ENCODE data around the gene RFX4.

RFX4 gene

GRCh38 chr12:106705971-106706370 is 123.2 kb downstream of the RFX4 start:
- TF ChIP-seq, protein P1, sequence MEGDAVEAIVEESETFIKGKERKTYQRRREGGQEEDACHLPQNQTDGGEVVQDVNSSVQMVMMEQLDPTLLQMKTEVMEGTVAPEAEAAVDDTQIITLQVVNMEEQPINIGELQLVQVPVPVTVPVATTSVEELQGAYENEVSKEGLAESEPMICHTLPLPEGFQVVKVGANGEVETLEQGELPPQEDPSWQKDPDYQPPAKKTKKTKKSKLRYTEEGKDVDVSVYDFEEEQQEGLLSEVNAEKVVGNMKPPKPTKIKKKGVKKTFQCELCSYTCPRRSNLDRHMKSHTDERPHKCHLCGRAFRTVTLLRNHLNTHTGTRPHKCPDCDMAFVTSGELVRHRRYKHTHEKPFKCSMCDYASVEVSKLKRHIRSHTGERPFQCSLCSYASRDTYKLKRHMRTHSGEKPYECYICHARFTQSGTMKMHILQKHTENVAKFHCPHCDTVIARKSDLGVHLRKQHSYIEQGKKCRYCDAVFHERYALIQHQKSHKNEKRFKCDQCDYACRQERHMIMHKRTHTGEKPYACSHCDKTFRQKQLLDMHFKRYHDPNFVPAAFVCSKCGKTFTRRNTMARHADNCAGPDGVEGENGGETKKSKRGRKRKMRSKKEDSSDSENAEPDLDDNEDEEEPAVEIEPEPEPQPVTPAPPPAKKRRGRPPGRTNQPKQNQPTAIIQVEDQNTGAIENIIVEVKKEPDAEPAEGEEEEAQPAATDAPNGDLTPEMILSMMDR (IDR thresholded peaks at IDR 0.05; ENCODE audit: unreplicated experiment in 3 of 3): no peak
- Mint-ChIP-seq H3K4me3 (no peak overlapping the region), H3K36me3 (ENCODE audit: low read depth) (peaks cover 6% of the 10 kb centered on the region), H3K27ac (no peak overlapping the region), H3K27me3 (ENCODE audit: low read depth) (peaks cover 5% of the 10 kb centered on the region), H3K9me3 (peaks cover 15% of the 10 kb centered on the region), H3K4me1 (no peaks in the 10 kb centered on the region)

- Mint-ChIP-seq H3K9me3 (no peaks in the 10 kb centered on the region), H3K36me3 (ENCODE audit: low read depth) (no peaks in the 10 kb centered on the region), H3K27ac (no peak overlapping the region), H3K27me3 (ENCODE audit: low read depth) (peaks cover 5% of the 10 kb centered on the region), H3K4me1 (no peaks in the 10 kb centered on the region), H3K4me3 (no peak overlapping the region)
- TF ChIP-seq, protein P1 (IDR thresholded peaks at IDR 0.05; ENCODE audit: unreplicated experiment in 3 of 3): no peak
These were observed 126.3 kb downstream of the RFX4 start for GRCh38 chr12:106709068-106709511.

GRCh38 chr12:106710143-106710893 is 127.5 kb downstream of the RFX4 start:
- Mint-ChIP-seq H3K27me3 (ENCODE audit: low read depth) (peaks cover 5% of the 10 kb centered on the region), H3K4me1 (no peaks in the 10 kb centered on the region), H3K27ac (no peak overlapping the region), H3K9me3 (no peaks in the 10 kb centered on the region), H3K4me3 (no peak overlapping the region), H3K36me3 (ENCODE audit: low read depth) (no peaks in the 10 kb centered on the region)
- TF ChIP-seq, protein P1 (IDR thresholded peaks at IDR 0.05; ENCODE audit: unreplicated experiment in 3 of 3): no peak

- no peaks in the 10 kb centered on the region for H3K4me1 Mint-ChIP-seq
- no peaks in the 10 kb centered on the region for H3K9me3 Mint-ChIP-seq
- H3K4me3 Mint-ChIP-seq: no peak overlapping the region
- H3K27ac Mint-ChIP-seq: no peak overlapping the region
- TF ChIP-seq, protein P1 (IDR thresholded peaks at IDR 0.05; ENCODE audit: unreplicated experiment in 3 of 3): no peak
- peaks cover 5% of the 10 kb centered on the region for H3K27me3 Mint-ChIP-seq (ENCODE audit: low read depth)
- H3K36me3 Mint-ChIP-seq (ENCODE audit: low read depth): no peaks in the 10 kb centered on the region
These were observed 128.5 kb downstream of the RFX4 start for GRCh38 chr12:106711316-106711715.

DNA sequence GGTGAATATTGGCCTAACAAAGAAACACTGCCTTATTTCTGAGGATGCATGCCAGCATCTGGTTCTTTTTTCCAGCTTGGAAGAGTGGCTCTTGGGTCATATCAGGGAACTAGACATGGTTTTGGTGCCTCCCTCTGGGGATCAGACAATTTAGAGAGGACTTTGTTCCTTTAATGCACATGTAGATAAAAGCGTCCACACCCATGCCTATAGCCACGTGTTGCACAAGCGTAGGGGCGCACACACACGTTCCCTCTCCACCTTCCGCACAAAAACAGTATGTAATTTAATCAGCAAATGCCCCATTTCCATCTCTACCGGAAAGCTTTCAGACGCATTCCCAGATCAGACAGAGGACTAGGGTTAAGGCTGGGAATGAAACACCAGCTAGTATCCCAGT is 130.0 kb downstream of the RFX4 start:
- no peaks in the 10 kb centered on the region for H3K4me1 Mint-ChIP-seq
- TF ChIP-seq, protein P1 (IDR thresholded peaks at IDR 0.05; ENCODE audit: unreplicated experiment in 3 of 3): no peak
- H3K9me3 Mint-ChIP-seq: no peaks in the 10 kb centered on the region
- peaks cover 5% of the 10 kb centered on the region for H3K27me3 Mint-ChIP-seq (ENCODE audit: low read depth)
- H3K4me3 Mint-ChIP-seq: no peak overlapping the region
- H3K36me3 Mint-ChIP-seq (ENCODE audit: low read depth): no peaks in the 10 kb centered on the region
- H3K27ac Mint-ChIP-seq: no peak overlapping the region

DNA sequence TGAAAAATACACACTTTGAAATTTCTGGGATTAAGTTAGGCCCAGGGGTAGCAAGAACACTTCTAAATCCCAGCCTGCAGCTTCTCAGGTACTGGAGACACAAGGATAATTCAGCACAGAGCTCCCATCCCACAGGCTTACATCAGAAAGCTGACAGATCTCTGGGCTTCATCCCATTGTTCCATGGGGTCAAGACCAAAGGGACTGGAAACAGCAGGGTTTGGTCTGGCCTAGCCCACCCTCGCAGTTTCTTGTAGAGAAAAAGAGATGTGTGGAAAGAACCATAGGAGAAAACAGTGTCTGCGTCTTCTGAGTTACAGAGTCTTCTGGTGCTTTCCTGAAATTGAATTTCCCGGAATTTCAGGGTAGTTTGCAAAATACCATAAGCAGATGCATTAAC is 132.1 kb downstream of the RFX4 start:
- Mint-ChIP-seq H3K36me3 (ENCODE audit: low read depth) (no peaks in the 10 kb centered on the region), H3K4me1 (no peaks in the 10 kb centered on the region), H3K9me3 (no peaks in the 10 kb centered on the region), H3K27ac (no peak overlapping the region), H3K4me3 (no peak overlapping the region), H3K27me3 (ENCODE audit: low read depth) (peaks cover 5% of the 10 kb centered on the region)
- TF ChIP-seq, protein P1 (IDR thresholded peaks at IDR 0.05; ENCODE audit: unreplicated experiment in 3 of 3): no peak
